Fibroblast of upper back skin (primary cell): Measurements from ENCODE around the gene IFT122.
A peak's percentile ranks its signal among the peaks of the same experiment; 100 is the strongest.

Source experiments
- DNase-seq: peaks from one replicate; pipeline ENCODE4 v3.0.0-alpha.2; 2013

IFT122 gene

DNA sequence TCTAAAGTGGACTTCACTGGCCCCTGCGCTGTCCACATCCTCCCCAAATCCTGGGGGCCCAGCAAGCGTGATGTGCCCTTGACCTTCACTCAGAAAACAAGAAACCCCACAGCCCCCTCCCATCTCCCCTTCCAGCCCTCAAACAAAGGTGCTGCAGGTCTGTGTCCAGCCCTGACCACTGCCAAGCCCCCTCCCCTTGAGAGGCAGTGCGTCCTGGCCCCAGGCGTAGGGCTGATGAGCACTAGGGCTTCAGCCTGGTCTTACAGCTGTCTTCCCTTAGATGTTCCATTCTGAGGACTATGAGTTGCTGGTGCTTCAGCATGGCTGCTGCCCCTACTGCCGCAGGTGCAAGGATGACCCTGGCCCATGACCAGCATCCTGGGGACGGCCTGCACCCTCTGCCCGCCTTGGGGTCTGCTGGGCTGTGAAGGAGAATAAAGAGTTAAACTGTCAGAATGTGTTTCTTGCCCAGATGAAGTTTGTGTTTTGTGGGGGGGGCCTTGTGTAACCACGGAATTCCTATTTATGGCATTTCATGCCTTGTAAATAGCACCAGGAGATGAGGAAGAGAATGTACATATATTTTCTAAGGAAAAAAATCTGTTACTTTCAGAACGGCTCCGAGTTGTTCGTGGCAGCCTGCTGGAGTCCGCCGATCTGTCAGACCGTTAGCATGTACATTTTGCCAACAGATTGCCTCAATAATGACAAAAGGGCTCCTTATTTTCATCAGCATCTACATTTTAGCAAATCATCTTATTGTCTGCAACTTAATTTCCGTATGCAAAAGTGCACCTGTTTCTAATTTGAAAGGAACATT is 80.1 kb downstream of the IFT122 start:
- no peak for DNase-seq

GRCh38 chr3:129520960-129521359 is 80.9 kb downstream of the IFT122 start:
- DNase-seq = no peak

DNA sequence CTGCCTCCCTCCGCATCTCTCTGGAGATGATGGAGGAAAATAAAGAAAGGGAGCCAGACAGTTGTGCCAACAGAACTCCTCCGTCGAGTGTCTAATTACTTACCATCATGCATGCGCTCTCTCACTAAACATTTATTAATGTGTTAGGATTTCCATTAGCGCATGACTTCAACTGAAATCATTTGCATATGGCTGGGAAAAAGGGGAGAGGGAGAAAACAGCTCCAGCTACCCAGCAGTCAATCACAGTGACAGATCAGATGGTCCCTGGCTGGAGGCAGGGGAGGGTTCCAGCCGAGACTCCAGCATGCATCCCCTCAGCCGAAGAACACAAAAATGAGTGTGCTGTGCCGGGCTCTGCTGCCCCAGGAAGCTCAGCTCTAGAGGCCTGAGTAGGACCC is 81.6 kb downstream of the IFT122 start:
- no peak for DNase-seq

DNA sequence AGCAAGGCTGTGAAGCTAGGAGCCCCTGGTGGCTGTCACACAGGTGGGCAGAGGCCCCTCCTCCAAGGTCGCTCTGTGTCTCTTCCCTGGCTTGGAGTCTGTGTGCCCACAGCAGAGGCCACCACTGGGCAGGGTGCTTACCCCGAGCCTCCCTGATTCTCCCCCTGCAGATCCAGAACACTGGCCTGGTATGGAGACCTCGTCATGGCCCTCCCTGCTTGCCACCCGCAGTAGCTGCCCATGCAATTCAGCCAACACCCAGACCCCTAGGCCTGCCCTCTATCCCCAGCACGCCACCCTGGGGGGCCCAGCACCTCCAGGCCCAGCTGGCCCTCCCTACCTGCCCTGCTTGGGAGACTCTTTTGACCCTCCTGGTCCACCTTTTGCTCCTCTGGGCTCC is 82.9 kb downstream of the IFT122 start:
- DNase-seq = no peak

DNA sequence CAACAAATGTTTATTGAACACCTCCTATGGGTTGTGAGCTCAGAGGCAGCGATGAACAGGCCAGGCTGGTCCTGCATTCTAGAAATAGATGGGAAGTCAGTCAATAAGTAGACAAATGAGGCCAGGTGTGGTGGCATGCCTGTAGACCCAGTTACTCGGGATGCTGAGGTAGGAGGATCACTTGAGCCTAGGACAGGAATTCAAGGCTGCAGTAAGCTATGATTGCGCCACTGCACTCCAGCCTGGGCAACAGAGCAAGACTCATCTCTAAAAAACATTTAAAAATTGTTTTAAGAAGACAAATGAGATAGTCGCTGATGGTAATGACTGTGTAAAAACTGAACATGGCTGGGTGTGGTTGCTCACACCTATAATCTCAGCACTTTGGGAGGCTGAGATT is 84.1 kb downstream of the IFT122 start:
- DNase-seq = no peak

GRCh38 chr3:129525341-129525968 is 85.4 kb downstream of the IFT122 start:
- DNase-seq = peak; percentile 48

DNA sequence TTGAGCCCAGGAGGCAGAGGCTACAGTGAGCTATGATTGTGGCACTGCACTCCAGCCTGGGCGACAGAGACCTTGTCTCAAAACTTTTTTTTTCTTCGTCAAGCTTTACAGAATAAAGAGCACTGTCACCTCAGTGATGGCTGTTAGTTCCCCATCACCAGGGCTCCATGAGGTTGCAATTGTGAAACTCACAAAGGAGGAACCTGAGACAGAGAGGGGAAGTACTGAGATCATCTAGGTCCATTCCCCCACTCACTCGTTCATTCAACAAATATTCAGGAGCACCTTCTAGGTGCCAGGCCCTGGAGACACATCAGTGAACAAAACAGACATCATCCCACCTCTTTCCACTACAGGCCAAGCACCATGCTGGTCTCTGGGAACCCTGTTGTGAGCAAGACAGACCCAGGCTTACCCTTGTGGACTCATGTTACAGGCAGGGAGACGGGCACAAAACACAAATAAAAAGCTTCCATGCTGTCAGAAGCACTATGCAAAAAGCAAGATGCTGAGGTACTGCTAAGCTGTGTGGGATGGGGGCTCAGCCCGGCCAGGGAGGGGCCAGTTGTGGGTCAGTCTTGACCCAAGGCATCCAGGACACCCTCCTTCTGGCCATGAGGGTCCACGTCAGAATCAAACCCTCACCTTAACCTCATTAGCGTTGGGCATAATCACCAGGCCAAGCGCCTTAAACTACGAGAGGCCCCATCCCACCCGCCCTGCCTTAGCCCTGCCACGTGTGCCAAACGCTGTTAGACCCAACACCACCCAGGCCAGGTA is 86.3 kb downstream of the IFT122 start:
- DNase-seq = no peak

DNA sequence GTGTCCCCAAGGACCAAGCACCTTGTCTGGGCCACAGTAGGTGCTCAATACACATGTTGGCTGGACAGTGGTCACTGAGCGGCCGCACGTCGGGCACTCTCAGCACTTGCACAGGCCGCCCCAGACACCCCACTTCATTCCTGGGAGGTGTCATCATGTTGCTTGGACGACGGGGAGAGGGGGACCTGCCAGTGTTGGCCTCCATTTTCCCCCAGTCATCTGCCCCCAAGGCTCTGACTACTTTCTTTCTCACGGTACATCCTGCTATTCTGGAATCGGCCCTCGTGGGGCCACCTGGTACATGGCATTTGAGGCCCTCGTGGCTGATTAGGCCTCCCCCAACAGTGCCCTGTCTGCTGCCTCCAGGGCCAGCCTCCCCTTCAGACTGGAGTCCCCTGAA is 87.2 kb downstream of the IFT122 start:
- no peak for DNase-seq

- DNase-seq = no peak
Measured at GRCh38 chr3:129528589-129529100, 88.6 kb downstream of the IFT122 start, which contains the start of gene RHO. RHO (plus strand) TSS chr3:129528639; CDS start chr3:129528734, 95 bp downstream.

- no peak for DNase-seq
Measured at GRCh38 chr3:129529436-129530210, 89.6 kb downstream of the IFT122 start.

DNA sequence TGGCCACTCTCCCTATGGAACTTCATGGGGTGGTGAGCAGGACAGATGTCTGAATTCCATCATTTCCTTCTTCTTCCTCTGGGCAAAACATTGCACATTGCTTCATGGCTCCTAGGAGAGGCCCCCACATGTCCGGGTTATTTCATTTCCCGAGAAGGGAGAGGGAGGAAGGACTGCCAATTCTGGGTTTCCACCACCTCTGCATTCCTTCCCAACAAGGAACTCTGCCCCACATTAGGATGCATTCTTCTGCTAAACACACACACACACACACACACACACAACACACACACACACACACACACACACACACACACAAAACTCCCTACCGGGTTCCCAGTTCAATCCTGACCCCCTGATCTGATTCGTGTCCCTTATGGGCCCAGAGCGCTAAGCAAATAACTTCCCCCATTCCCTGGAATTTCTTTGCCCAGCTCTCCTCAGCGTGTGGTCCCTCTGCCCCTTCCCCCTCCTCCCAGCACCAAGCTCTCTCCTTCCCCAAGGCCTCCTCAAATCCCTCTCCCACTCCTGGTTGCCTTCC is 90.3 kb downstream of the IFT122 start:
- peak; percentile 87 for DNase-seq

DNA sequence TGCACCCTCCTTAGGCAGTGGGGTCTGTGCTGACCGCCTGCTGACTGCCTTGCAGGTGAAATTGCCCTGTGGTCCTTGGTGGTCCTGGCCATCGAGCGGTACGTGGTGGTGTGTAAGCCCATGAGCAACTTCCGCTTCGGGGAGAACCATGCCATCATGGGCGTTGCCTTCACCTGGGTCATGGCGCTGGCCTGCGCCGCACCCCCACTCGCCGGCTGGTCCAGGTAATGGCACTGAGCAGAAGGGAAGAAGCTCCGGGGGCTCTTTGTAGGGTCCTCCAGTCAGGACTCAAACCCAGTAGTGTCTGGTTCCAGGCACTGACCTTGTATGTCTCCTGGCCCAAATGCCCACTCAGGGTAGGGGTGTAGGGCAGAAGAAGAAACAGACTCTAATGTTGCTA is 90.8 kb downstream of the IFT122 start:
- no peak for DNase-seq

DNA sequence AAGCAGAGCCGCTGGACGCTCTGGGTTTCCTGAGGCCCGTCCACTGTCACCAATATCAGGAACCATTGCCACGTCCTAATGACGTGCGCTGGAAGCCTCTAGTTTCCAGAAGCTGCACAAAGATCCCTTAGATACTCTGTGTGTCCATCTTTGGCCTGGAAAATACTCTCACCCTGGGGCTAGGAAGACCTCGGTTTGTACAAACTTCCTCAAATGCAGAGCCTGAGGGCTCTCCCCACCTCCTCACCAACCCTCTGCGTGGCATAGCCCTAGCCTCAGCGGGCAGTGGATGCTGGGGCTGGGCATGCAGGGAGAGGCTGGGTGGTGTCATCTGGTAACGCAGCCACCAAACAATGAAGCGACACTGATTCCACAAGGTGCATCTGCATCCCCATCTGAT is 91.7 kb downstream of the IFT122 start:
- no peak for DNase-seq

DNA sequence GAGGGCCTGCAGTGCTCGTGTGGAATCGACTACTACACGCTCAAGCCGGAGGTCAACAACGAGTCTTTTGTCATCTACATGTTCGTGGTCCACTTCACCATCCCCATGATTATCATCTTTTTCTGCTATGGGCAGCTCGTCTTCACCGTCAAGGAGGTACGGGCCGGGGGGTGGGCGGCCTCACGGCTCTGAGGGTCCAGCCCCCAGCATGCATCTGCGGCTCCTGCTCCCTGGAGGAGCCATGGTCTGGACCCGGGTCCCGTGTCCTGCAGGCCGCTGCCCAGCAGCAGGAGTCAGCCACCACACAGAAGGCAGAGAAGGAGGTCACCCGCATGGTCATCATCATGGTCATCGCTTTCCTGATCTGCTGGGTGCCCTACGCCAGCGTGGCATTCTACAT is 92.2 kb downstream of the IFT122 start:
- no peak for DNase-seq

DNA sequence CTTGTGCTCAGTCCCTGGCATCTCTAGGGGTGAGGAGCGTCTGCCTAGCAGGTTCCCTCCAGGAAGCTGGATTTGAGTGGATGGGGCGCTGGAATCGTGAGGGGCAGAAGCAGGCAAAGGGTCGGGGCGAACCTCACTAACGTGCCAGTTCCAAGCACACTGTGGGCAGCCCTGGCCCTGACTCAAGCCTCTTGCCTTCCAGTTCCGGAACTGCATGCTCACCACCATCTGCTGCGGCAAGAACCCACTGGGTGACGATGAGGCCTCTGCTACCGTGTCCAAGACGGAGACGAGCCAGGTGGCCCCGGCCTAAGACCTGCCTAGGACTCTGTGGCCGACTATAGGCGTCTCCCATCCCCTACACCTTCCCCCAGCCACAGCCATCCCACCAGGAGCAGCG is 93.4 kb downstream of the IFT122 start:
- no peak for DNase-seq

GRCh38 chr3:129534428-129535027 is 94.5 kb downstream of the IFT122 start:
- no peak for DNase-seq

GRCh38 chr3:129535075-129535474 is 95.1 kb downstream of the IFT122 start:
- no peak for DNase-seq

DNA sequence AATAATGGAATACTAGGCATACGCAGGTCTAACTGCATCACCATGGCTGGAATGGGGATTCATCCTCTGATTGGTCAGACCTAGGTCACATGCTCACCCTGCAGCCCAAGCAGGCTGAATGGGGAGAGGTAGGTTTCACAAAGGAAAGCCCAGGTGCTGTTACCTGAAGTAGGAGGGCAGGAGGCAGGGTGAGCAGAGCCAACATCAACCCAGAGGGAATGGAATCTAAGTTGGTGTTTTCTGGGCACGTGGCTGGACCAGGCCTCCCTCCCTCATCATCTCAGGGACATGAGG is 96.3 kb downstream of the IFT122 start:
- no peak for DNase-seq

DNA sequence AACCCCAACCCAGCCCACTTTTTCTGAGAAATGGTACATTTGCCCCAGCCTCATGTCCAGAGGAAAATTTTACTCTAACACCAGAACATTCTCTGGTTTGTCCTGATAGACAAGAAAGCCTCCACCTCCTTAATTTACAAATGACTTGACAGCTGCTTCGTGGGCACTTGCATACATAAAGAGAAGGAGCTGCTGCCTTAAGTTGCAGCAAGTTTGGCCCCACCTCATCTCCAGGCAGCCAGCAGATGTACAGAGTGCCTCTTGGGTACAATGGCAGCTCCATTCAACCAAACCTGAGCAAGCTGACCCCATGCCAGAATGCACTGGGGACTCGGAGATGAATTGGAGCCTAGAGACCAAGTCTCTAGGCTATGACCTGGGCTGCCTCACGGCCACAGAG is 96.8 kb downstream of the IFT122 start:
- DNase-seq = no peak

GRCh38 chr3:129539206-129539605 is 99.2 kb downstream of the IFT122 start:
- no peak for DNase-seq

DNA sequence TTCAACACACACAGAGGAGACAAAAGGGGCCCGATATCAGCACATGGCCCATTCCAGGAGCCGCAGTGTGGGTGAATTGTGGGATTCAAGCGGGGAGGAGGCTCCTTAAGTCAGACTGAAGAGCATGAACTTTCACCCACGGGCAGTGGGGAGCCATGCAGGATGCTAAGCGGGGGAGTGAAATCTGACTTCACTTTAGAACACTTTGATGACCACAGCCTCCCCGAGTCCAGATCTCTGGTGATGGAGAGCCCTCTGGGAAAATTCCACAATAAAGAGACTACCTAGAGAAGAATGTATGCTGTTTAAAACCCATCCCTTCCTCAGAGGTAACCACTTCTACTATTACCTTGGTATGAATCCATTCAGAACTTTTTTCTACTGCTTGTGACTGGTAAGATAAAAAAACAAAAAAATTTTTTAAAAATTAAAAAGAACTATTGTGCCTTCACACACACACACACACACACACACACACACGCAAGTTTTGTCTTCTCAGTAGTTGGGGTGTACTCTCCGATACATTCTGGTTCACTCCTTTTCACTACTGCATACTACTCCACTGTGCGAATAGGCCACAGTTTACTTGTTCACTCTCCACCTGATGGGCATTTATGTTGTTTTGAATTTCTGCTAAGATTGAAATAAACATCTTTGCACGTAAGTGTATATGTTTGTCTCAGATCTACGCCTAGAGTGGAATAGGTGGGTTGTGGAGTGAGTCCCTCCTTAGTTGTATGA is 100.9 kb downstream of the IFT122 start:
- no peak for DNase-seq

DNA sequence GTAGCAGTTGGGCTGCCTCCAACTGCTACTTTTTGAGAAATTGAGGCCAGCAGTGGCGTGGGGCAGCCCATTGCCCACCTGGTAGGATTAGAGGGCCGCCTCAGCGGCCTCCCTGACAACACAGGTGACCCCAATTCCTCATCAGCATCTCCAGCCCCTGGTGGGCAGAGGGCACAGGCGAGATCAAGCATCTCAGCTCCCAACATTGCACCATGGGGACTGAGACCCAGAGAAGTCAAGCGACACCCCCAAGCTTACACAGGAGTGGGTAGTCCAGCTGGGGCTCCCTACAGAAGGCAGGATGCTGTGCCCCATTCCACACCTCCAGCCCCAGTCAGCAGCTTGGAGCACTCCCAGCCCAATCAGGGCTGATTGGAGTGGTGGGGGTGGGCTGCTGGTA is 102.7 kb downstream of the IFT122 start:
- no peak for DNase-seq
